HCT116 (cell line): ENCODE results near the gene CCSER1.

ENCODE experiments used
- CTCF ChIP-seq, 3 experiments: fragments of 200-600 bp in 1 of 3; sonication (generic) in 1 of 3; IDR thresholded peaks in 2 of 3; conservative IDR thresholded peaks in 1 of 3; 2 replicates each; pipeline ENCODE4 v1.5.1; 2012 to 2017; ENCODE audit warnings: low read depth in 2 of 3, low read length in 2 of 3, antibody characterized with exemption in 1 of 3, borderline replicate concordance in 1 of 3, control low read depth in 1 of 3, mild to moderate bottlenecking in 1 of 3, mixed read lengths in 1 of 3, mixed run types in 1 of 3, moderate library complexity in 1 of 3; ENCODE audit not compliant: insufficient read depth in 1 of 3
- POLR2A ChIP-seq: IDR thresholded peaks from 2 replicates; pipeline ENCODE4 v1.7.0; 2011; ENCODE audit warnings: borderline replicate concordance; ENCODE audit not compliant: insufficient read depth, insufficient read length; ENCODE audit errors: extremely low read depth

GRCh38 chr4:91243132-91243531 lies 1115.9 kb downstream of the CCSER1 start:
- no peak for TF ChIP-seq POLR2A
- TF ChIP-seq CTCF (IDR thresholded peaks at IDR 0.05 in 2 of 3, conservative IDR thresholded peaks at IDR 0.05 in 1 of 3; ENCODE audit: borderline replicate concordance in 1 of 3, insufficient read depth in 1 of 3, low read depth in 2 of 3, low read length in 2 of 3): no peak
